Measurements from ENCODE around the gene LHX6.

LHX6 gene
- long read RNA-seq, result 0 reads

- Histone ChIP-seq H3K27me3 (ENCODE audit: insufficient read depth, poor library complexity, severe bottlenecking) (peaks cover 76% of the 10 kb centered on the region), H3K4me3 (replicated peaks; ENCODE audit: insufficient read depth, low read length) (peak within 1 kb of the TSS; percentile 23), H3K27ac (replicated peaks) (no peak within 1 kb of the TSS)
- DNase-seq (ENCODE audit: low read depth in 1 of 2, low spot score in 1 of 2), result no peak
- TF ChIP-seq POLR2AphosphoS5 (IDR thresholded peaks at IDR 0.05; ENCODE audit: low read depth) (no peak), SPI1 (IDR thresholded peaks at IDR 0.05; ENCODE audit: borderline replicate concordance, low read depth) (no peak), GABPA (IDR thresholded peaks at IDR 0.05; ENCODE audit: low read depth) (no peak)
- TF ChIP-seq, protein P1, sequence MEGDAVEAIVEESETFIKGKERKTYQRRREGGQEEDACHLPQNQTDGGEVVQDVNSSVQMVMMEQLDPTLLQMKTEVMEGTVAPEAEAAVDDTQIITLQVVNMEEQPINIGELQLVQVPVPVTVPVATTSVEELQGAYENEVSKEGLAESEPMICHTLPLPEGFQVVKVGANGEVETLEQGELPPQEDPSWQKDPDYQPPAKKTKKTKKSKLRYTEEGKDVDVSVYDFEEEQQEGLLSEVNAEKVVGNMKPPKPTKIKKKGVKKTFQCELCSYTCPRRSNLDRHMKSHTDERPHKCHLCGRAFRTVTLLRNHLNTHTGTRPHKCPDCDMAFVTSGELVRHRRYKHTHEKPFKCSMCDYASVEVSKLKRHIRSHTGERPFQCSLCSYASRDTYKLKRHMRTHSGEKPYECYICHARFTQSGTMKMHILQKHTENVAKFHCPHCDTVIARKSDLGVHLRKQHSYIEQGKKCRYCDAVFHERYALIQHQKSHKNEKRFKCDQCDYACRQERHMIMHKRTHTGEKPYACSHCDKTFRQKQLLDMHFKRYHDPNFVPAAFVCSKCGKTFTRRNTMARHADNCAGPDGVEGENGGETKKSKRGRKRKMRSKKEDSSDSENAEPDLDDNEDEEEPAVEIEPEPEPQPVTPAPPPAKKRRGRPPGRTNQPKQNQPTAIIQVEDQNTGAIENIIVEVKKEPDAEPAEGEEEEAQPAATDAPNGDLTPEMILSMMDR (IDR thresholded peaks at IDR 0.05; ENCODE audit: insufficient read depth, low read length), result no peak
- TF ChIP-seq, protein P2, sequence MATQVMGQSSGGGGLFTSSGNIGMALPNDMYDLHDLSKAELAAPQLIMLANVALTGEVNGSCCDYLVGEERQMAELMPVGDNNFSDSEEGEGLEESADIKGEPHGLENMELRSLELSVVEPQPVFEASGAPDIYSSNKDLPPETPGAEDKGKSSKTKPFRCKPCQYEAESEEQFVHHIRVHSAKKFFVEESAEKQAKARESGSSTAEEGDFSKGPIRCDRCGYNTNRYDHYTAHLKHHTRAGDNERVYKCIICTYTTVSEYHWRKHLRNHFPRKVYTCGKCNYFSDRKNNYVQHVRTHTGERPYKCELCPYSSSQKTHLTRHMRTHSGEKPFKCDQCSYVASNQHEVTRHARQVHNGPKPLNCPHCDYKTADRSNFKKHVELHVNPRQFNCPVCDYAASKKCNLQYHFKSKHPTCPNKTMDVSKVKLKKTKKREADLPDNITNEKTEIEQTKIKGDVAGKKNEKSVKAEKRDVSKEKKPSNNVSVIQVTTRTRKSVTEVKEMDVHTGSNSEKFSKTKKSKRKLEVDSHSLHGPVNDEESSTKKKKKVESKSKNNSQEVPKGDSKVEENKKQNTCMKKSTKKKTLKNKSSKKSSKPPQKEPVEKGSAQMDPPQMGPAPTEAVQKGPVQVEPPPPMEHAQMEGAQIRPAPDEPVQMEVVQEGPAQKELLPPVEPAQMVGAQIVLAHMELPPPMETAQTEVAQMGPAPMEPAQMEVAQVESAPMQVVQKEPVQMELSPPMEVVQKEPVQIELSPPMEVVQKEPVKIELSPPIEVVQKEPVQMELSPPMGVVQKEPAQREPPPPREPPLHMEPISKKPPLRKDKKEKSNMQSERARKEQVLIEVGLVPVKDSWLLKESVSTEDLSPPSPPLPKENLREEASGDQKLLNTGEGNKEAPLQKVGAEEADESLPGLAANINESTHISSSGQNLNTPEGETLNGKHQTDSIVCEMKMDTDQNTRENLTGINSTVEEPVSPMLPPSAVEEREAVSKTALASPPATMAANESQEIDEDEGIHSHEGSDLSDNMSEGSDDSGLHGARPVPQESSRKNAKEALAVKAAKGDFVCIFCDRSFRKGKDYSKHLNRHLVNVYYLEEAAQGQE (IDR thresholded peaks at IDR 0.05; ENCODE audit: insufficient replicate concordance, low read depth), result no peak
These were observed at the start of gene LHX6 for GRCh38 chr9:122228568-122229484. Gene LHX6 (minus strand): TSS chr9:122228957. CDS start chr9:122228740, 217 bp downstream.

- DNase-seq (ENCODE audit: low read depth in 1 of 2, low spot score in 1 of 2), result no peak
- Histone ChIP-seq H3K27ac (replicated peaks) (no peak overlapping the region), H3K4me3 (replicated peaks; ENCODE audit: insufficient read depth, low read length) (no peak overlapping the region)
These were observed 48.6 kb upstream of the LHX6 start for GRCh38 chr9:122277285-122277897.

GRCh38 chr9:122276096-122276495 is 47.3 kb upstream of the LHX6 start:
- DNase-seq (ENCODE audit: low read depth in 1 of 2, low spot score in 1 of 2), result no peak
- TF ChIP-seq, protein P1 (IDR thresholded peaks at IDR 0.05; ENCODE audit: insufficient read depth, low read length), result no peak
- no peak for TF ChIP-seq POLR2AphosphoS5 (IDR thresholded peaks at IDR 0.05; ENCODE audit: low read depth)
- TF ChIP-seq, protein P2 (IDR thresholded peaks at IDR 0.05; ENCODE audit: insufficient replicate concordance, low read depth), result no peak
- no peak for TF ChIP-seq GABPA (IDR thresholded peaks at IDR 0.05; ENCODE audit: low read depth)
- TF ChIP-seq SPI1 (IDR thresholded peaks at IDR 0.05; ENCODE audit: borderline replicate concordance, low read depth), result no peak
- Histone ChIP-seq H3K27me3 (ENCODE audit: insufficient read depth, poor library complexity, severe bottlenecking) (no peaks in the 10 kb centered on the region), H3K4me3 (replicated peaks; ENCODE audit: insufficient read depth, low read length) (no peak overlapping the region), H3K27ac (replicated peaks) (no peak overlapping the region)

More at GRCh38 chr9:122277285-122277897, 48.6 kb upstream of the LHX6 start:
- no peaks in the 10 kb centered on the region for H3K27me3 ChIP-seq (ENCODE audit: insufficient read depth, poor library complexity, severe bottlenecking)
- TF ChIP-seq, protein P2 (IDR thresholded peaks at IDR 0.05; ENCODE audit: insufficient replicate concordance, low read depth), result no peak
- TF ChIP-seq, protein P1 (IDR thresholded peaks at IDR 0.05; ENCODE audit: insufficient read depth, low read length), result no peak
- TF ChIP-seq SPI1 (IDR thresholded peaks at IDR 0.05; ENCODE audit: borderline replicate concordance, low read depth), result no peak
- no peak for TF ChIP-seq POLR2AphosphoS5 (IDR thresholded peaks at IDR 0.05; ENCODE audit: low read depth)
- no peak for TF ChIP-seq GABPA (IDR thresholded peaks at IDR 0.05; ENCODE audit: low read depth)
